K562 (cell line): Measurements from ENCODE around the gene SCTR. TPM values are rescaled to one million over a fixed set of nuclear protein-coding genes. Genes with fewer than 3 reads are reported as not detected.

Source experiments
- ATAC-seq: fragments of 200-7000 bp; cut with Tn5 transposase; 3 replicates; pipeline ENCODE4 v1.9.1; 2020; ENCODE audit warnings: moderate library complexity
- BruUV-seq: library from RNA; stranded (reverse); fragments of 400-500 nt; replicated peaks from 2 replicates; lab custom pipeline; 2021; lab: Mats Ljungman, UMichigan
- CTCF ChIA-PET: fragments of 300-600 bp; formaldehyde crosslinking; extraction: SDS; loops from one replicate; lab custom pipeline; 2021; ENCODE audit warnings: low intra/inter-chr PET ratio; lab: Yijun Ruan, JAX
- POLR2A ChIA-PET: fragments of 300-600, 350-650 bp; sonication (Branson Sonifier 250); formaldehyde crosslinking; extraction: SDS; loops from one replicate; lab custom pipeline; 2021; ENCODE audit warnings: antibody characterized with exemption, inconsistent platforms; lab: Yijun Ruan, JAX
- DNase-seq, 4 experiments: peaks; one replicate each; pipeline versions ENCODE4 v3.0.0 to v3.0.0-alpha.2; 2011 to 2018; ENCODE audit warnings: low spot score in 3 of 4, mixed read lengths in 3 of 4; ENCODE audit errors: extremely low read depth in 1 of 4
- FAIRE-seq: peaks from 2 replicates; lab custom pipeline; 2011; peaks lifted over from hg19 to GRCh38; lab: Jason Lieb, UNC
- H2AFZ ChIP-seq: 2 replicates; pipeline ENCODE4 v1.6.0; 2011; ENCODE audit warnings: low read depth, low read length, control low read depth, inconsistent platforms
- H3K27ac ChIP-seq: fragments of 200-600 bp; 3 replicates; pipeline ENCODE4 v1.8.0; 2011; ENCODE audit warnings: low read depth, mild to moderate bottlenecking, control low read depth, inconsistent platforms, low read length, moderate library complexity, mixed read lengths; ENCODE audit errors: extremely low read depth
- H3K27me3 ChIP-seq, 2 experiments: fragments of 300-600 bp in 1 of 2; 2 replicates in 1 of 2; 3 replicates in 1 of 2; pipeline versions ENCODE4 v1.6.0 to v1.8.0; 2011; ENCODE audit warnings: inconsistent platforms in 2 of 2, low read length in 2 of 2, mild to moderate bottlenecking in 1 of 2, mixed read lengths in 1 of 2, moderate library complexity in 1 of 2; ENCODE audit not compliant: control insufficient read depth in 2 of 2, insufficient read depth in 2 of 2
- H3K36me3 ChIP-seq: fragments of 300-600 bp; 3 replicates; pipeline ENCODE4 v1.8.0; 2011; ENCODE audit warnings: mild to moderate bottlenecking, low read length, inconsistent platforms; ENCODE audit not compliant: control insufficient read depth, insufficient read depth
- H3K4me1 ChIP-seq, 2 experiments: fragments of 200-600 bp in 1 of 2; replicated peaks in 1 of 2; 2 replicates in 1 of 2; 3 replicates in 1 of 2; pipeline versions ENCODE4 v1.5.1 to v1.8.0; 2011; ENCODE audit warnings: inconsistent platforms in 2 of 2, low read length in 2 of 2, mild to moderate bottlenecking in 1 of 2, mixed read lengths in 1 of 2, moderate library complexity in 1 of 2; ENCODE audit not compliant: control insufficient read depth in 2 of 2, insufficient read depth in 2 of 2
- H3K4me2 ChIP-seq: 2 replicates; pipeline ENCODE4 v1.6.1; 2011; ENCODE audit warnings: low read length, control low read depth, inconsistent platforms, mixed read lengths; ENCODE audit not compliant: insufficient read depth
- H3K4me3 ChIP-seq: fragments of 200-600 bp; sonication (generic), shearing (Covaris generic); 2 replicates; pipeline ENCODE4 v1.5.1; 2016; ENCODE audit warnings: control low read depth, inconsistent platforms
- H3K79me2 ChIP-seq: fragments of 200-600 bp; 3 replicates; pipeline ENCODE4 v1.8.0; 2011; ENCODE audit warnings: low read length, inconsistent platforms; ENCODE audit not compliant: control insufficient read depth, insufficient read depth
- H3K9ac ChIP-seq, 2 experiments: 2 replicates each; pipeline versions ENCODE4 v1.6.0 to v1.6.1; 2011; ENCODE audit warnings: low read depth in 2 of 2, low read length in 2 of 2, control low read depth in 1 of 2, inconsistent platforms in 1 of 2, mild to moderate bottlenecking in 1 of 2, mixed read lengths in 1 of 2; ENCODE audit not compliant: insufficient read depth in 1 of 2
- H3K9me1 ChIP-seq: one replicate; pipeline ENCODE4 v1.6.0; 2011; ENCODE audit warnings: inconsistent platforms, mild to moderate bottlenecking, low read length, moderate library complexity; ENCODE audit not compliant: control insufficient read depth, insufficient read depth
- H3K9me3 ChIP-seq: replicated peaks from 2 replicates; pipeline ENCODE4 v1.5.1; 2011; ENCODE audit warnings: low read depth, low read length, inconsistent platforms; ENCODE audit not compliant: control insufficient read depth, insufficient read depth
- H4K20me1 ChIP-seq: replicated peaks from 2 replicates; pipeline ENCODE4 v1.6.1; 2011; ENCODE audit warnings: low read length, inconsistent platforms, mixed read lengths; ENCODE audit not compliant: control insufficient read depth, insufficient read depth
- BDP1 ChIP-seq: IDR thresholded peaks from 3 replicates; pipeline ENCODE4 v1.6.1; 2011; ENCODE audit not compliant: insufficient read length, insufficient read depth
- NFRKB ChIP-seq: fragments of 450-650 bp; IDR thresholded peaks from 2 replicates; pipeline ENCODE4 v1.6.1; 2016; ENCODE audit warnings: low read depth
- THAP7 ChIP-seq: fragments of 250-450 bp; sonication (Bioruptor Pico); IDR thresholded peaks from 2 replicates; pipeline ENCODE4 v1.5.0; 2021
- THRAP3 ChIP-seq: fragments of 450-650 bp; IDR thresholded peaks from 2 replicates; pipeline ENCODE4 v1.6.1; 2016; ENCODE audit warnings: mild to moderate bottlenecking, inconsistent platforms, borderline replicate concordance
- YBX1 ChIP-seq: fragments of 450-650 bp; IDR thresholded peaks from 2 replicates; pipeline ENCODE4 v1.7.1; 2016; ENCODE audit warnings: mild to moderate bottlenecking
- ZKSCAN8 ChIP-seq: fragments of 200-800 bp; sonication (Bioruptor generic); IDR thresholded peaks from 2 replicates; pipeline ENCODE4 v1.6.1; 2016; ENCODE audit warnings: missing genetic modification characterization, missing compliant biosample characterization
- ZNF140 ChIP-seq: fragments of 250-450 bp; sonication (Bioruptor Pico); IDR thresholded peaks from 2 replicates; pipeline ENCODE4 v1.8.0; 2021; ENCODE audit warnings: moderate library complexity, mild to moderate bottlenecking, inconsistent platforms
- ZNF280B ChIP-seq: fragments of 250-450 bp; sonication (Bioruptor Pico); IDR thresholded peaks from 2 replicates; pipeline ENCODE4 v1.5.1; 2021; ENCODE audit warnings: mild to moderate bottlenecking
- WGBS: fragments of 100-300 bp; shearing (Covaris generic); methylation state at CpG from one replicate; pipeline ENCODE4 v1.1.6; 2016; ENCODE audit warnings: low coverage, mixed read lengths; ENCODE audit not compliant: insufficient coverage; ENCODE audit errors: missing lambda C conversion rate; 5-methylcytosine and 5-hydroxymethylcytosine counted together
- in situ Hi-C: fragments of 300-500 bp; cut with MboI; formaldehyde crosslinking; loops from 4 replicates; pipeline ENCODE4 v1.15.0; 2018; ENCODE audit warnings: inconsistent platforms, mixed read lengths
- intact Hi-C: fragments of 100-400 bp; cut with micrococcal nuclease; formaldehyde crosslinking; loops from 2 replicates; pipeline ENCODE4 v1.14.2; 2022
- polyA plus RNA-seq, 8 experiments: library from polyadenylated mRNA; depleted of rRNA in 4 of 8; stranded (reverse) in 5 of 8; unstranded in 3 of 8; fragments of >200 nt; fragmentation: Nextera tagmentation in 2 of 8; fragmentation: Illumina TruSeq in 1 of 8; extraction: Ambion mirVana in 2 of 8; extraction: Trizol in 1 of 8; gene quantifications; 2 replicates each; pipeline versions ENCODE4 v1.2.1 to v1.2.3, GENCODE V29; 2011 to 2014; ENCODE audit warnings: inconsistent platforms in 1 of 8, missing spikeins in 1 of 8
- total RNA-seq, 7 experiments: library from RNA; depleted of rRNA in 6 of 7; stranded (reverse); fragments of >200 nt in 6 of 7; fragmentation: Illumina TruSeq in 2 of 7; extraction: Trizol in 2 of 7; gene quantifications; 2 replicates each; pipeline versions ENCODE4 v1.2.1 to v1.2.3, GENCODE V29; 2011 to 2021; ENCODE audit warnings: low replicate concordance in 1 of 7

SCTR gene
- total and polyA plus RNA-seq, 9 of the 15 experiments (the other 6 are each of a cell fraction or from before 2014, with no cell fraction given): not detected

GRCh38 chr2:119553687-119554344, 29.5 kb upstream of the SCTR start (continued):
- TF ChIP-seq ZNF140 (CRISPR knock-in tag) (no peak), ZKSCAN8 (no peak), THAP7 (CRISPR knock-in tag) (no peak)

- no peak for ATAC-seq
- 29% methylated on average over 3 of the region's 3 CpGs for WGBS
- intact Hi-C loops (no loop called here), in situ Hi-C loops (no loop called here)
- Histone ChIP-seq H3K79me2 (no peaks in the 10 kb centered on the region), H3K9me3 (no peaks in the 10 kb centered on the region), H3K4me1 (no peaks in the 10 kb centered on the region), H3K9ac (no peak overlapping the region), H2AFZ (peak overlapping the region; percentile 11; the same call in 1 of the 2 replicates), H3K4me3 (no peak overlapping the region), H3K27me3 (no peaks in the 10 kb centered on the region), H3K4me2 (no peak overlapping the region), H3K9me1 (no peaks in the 10 kb centered on the region), H4K20me1 (no peaks in the 10 kb centered on the region), H3K36me3 (no peaks in the 10 kb centered on the region), H3K27ac (no peak overlapping the region)
- CTCF ChIA-PET: no interaction called here
- no peak for DNase-seq
- TF ChIP-seq BDP1 (no peak), NFRKB (no peak), THRAP3 (no peak), YBX1 (no peak), ZNF280B (no peak)
- no peak for FAIRE-seq
- POLR2A ChIA-PET: no interaction called here
- no TSS peak for BruUV-seq
Measured at GRCh38 chr2:119552902-119553301, 28.6 kb upstream of the SCTR start.
